ENCODE measurements around the gene WNT7A. TPM values are rescaled to one million over a fixed set of nuclear protein-coding genes. Genes with fewer than 3 reads are reported as not detected.

WNT7A gene
- total and polyA plus RNA-seq, 3 donors from 2014 or later, result 1.1 to 3.3 (median 1.1) TPM

DNA sequence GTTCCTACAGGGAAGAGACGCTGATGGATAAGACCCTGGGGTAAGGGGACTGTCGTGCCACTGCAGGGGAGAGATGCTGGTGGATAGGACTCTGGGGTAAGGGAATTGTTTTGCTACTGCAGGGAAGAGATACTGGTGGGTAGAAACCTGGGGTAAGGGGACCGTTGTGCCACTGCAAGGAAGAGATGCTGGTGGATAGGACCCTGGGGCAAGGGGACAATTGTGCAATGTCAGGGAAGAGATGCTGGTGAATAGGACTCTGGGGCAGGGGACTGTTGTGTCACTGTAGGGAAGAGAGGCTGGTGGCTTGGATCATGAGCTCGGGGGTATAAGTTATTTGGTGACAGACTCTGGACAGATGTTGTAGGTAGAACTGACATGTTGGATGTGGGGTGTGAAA is 37.6 kb downstream of the WNT7A start:
- no peak overlapping the region for H3K4me3 ChIP-seq
- H3K9me3 ChIP-seq, result no peaks in the 10 kb centered on the region
- H3K27me3 ChIP-seq, result no peaks in the 10 kb centered on the region
- WGBS, 2 donors, result 82 to 83% methylated on average over 4 of the region's 4 CpGs
- intact Hi-C loops (cut with DNase I; ENCODE audit: low total_unique reads), result no loop called here
- DNase-seq, result no peak
- no peaks in the 10 kb centered on the region for H3K4me1 ChIP-seq
- H3K36me3 ChIP-seq (ENCODE audit: low read depth, missing control alignments), result no peaks in the 10 kb centered on the region
- TF ChIP-seq, protein P1, sequence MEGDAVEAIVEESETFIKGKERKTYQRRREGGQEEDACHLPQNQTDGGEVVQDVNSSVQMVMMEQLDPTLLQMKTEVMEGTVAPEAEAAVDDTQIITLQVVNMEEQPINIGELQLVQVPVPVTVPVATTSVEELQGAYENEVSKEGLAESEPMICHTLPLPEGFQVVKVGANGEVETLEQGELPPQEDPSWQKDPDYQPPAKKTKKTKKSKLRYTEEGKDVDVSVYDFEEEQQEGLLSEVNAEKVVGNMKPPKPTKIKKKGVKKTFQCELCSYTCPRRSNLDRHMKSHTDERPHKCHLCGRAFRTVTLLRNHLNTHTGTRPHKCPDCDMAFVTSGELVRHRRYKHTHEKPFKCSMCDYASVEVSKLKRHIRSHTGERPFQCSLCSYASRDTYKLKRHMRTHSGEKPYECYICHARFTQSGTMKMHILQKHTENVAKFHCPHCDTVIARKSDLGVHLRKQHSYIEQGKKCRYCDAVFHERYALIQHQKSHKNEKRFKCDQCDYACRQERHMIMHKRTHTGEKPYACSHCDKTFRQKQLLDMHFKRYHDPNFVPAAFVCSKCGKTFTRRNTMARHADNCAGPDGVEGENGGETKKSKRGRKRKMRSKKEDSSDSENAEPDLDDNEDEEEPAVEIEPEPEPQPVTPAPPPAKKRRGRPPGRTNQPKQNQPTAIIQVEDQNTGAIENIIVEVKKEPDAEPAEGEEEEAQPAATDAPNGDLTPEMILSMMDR (IDR thresholded peaks at IDR 0.05), result no peak
- no peak for TF ChIP-seq POLR2A (IDR thresholded peaks at IDR 0.05)
- H3K27ac ChIP-seq, result no peak overlapping the region

GRCh38 chr3:13841826-13842225 is 38.0 kb downstream of the WNT7A start:
- H3K4me3 ChIP-seq, result no peak overlapping the region
- intact Hi-C loops (cut with DNase I; ENCODE audit: low total_unique reads), result no loop called here
- WGBS, 2 donors, result 78 to 83% methylated on average over 4 of the region's 4 CpGs
- TF ChIP-seq POLR2A (IDR thresholded peaks at IDR 0.05), result no peak
- TF ChIP-seq, protein P1 (IDR thresholded peaks at IDR 0.05), result no peak
- H3K36me3 ChIP-seq (ENCODE audit: low read depth, missing control alignments), result no peaks in the 10 kb centered on the region
- H3K9me3 ChIP-seq, result no peaks in the 10 kb centered on the region
- H3K4me1 ChIP-seq, result no peaks in the 10 kb centered on the region
- no peak overlapping the region for H3K27ac ChIP-seq
- no peak for DNase-seq
- no peaks in the 10 kb centered on the region for H3K27me3 ChIP-seq

- Histone ChIP-seq H3K27ac (no peak overlapping the region), H3K4me3 (no peak overlapping the region), H3K27me3 (no peaks in the 10 kb centered on the region), H3K4me1 (no peaks in the 10 kb centered on the region), H3K9me3 (no peaks in the 10 kb centered on the region), H3K36me3 (ENCODE audit: low read depth, missing control alignments) (no peaks in the 10 kb centered on the region)
- WGBS, 2 donors, result 74 to 93% methylated on average over 8 of the region's 8 CpGs
- intact Hi-C loops (cut with DNase I; ENCODE audit: low total_unique reads), result no loop called here
- no peak for DNase-seq
- TF ChIP-seq, protein P1 (IDR thresholded peaks at IDR 0.05), result no peak
- TF ChIP-seq POLR2A (IDR thresholded peaks at IDR 0.05), result no peak
Measured at GRCh38 chr3:13841141-13841540, 38.7 kb downstream of the WNT7A start.

DNA sequence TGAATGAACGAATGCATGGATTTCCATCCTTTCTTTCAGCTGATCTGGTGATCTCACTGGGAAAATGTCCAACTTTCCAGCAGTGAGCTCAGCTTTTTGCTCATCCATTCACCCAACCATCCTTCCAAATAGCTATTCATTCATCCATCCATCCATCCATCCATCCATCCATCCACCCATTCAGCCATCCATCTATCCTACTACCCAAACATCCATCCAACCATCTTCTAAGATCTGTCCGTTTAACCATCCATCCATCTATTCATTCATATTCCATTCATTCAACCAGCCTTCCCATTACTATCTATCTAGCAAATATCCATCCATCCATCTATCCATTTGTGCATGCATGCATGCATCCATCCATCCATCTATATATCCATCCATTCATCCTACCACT is 39.4 kb downstream of the WNT7A start:
- no peaks in the 10 kb centered on the region for H3K4me1 ChIP-seq
- intact Hi-C loops (cut with DNase I; ENCODE audit: low total_unique reads), result no loop called here
- no peak overlapping the region for H3K27ac ChIP-seq
- TF ChIP-seq, protein P1 (IDR thresholded peaks at IDR 0.05), result no peak
- no peak for TF ChIP-seq POLR2A (IDR thresholded peaks at IDR 0.05)
- DNase-seq, result no peak
- no peak overlapping the region for H3K4me3 ChIP-seq
- H3K36me3 ChIP-seq (ENCODE audit: low read depth, missing control alignments), result no peaks in the 10 kb centered on the region
- H3K27me3 ChIP-seq, result no peaks in the 10 kb centered on the region
- WGBS, 2 donors, result 74 to 96% methylated on average over 2 of the region's 2 CpGs
- H3K9me3 ChIP-seq, result no peaks in the 10 kb centered on the region

GRCh38 chr3:13839726-13840340 is 40.0 kb downstream of the WNT7A start:
- TF ChIP-seq, protein P1 (IDR thresholded peaks at IDR 0.05), result no peak
- TF ChIP-seq POLR2A (IDR thresholded peaks at IDR 0.05), result no peak
- Histone ChIP-seq H3K27ac (no peak overlapping the region), H3K4me1 (no peaks in the 10 kb centered on the region), H3K4me3 (no peak overlapping the region), H3K27me3 (no peaks in the 10 kb centered on the region), H3K36me3 (ENCODE audit: low read depth, missing control alignments) (no peaks in the 10 kb centered on the region), H3K9me3 (no peaks in the 10 kb centered on the region)
- DNase-seq, result no peak
- intact Hi-C loops (cut with DNase I; ENCODE audit: low total_unique reads), result no loop called here
- 57 to 62% methylated on average over 5 of the region's 5 CpGs for WGBS, 2 donors
